ENCODE measurements around the gene NRIP3. TPM values are rescaled to one million over a fixed set of nuclear protein-coding genes. Genes with fewer than 3 reads are reported as not detected.

The NRIP3 gene
- total and polyA plus RNA-seq, 3 donors from 2014 or later: 29.4 to 108 (median 55.1) TPM

GRCh38 chr11:9001736-9002135 lies 2.1 kb downstream of the NRIP3 start:
- H3K4me3 ChIP-seq: no peak overlapping the region
- no peak for TF ChIP-seq CTCF (IDR thresholded peaks at IDR 0.05)
- no peak for TF ChIP-seq POLR2A (IDR thresholded peaks at IDR 0.05)
- intact Hi-C loops (cut with DNase I; ENCODE audit: low total_unique reads): no loop called here
- H3K4me1 ChIP-seq: peaks cover 7% of the 10 kb centered on the region
- no peak overlapping the region for H3K27ac ChIP-seq
- no peak for DNase-seq
- no peaks in the 10 kb centered on the region for H3K9me3 ChIP-seq
- no peaks in the 10 kb centered on the region for H3K27me3 ChIP-seq
- H3K36me3 ChIP-seq (ENCODE audit: low read depth, missing control alignments): no peaks in the 10 kb centered on the region
- WGBS, 2 donors: 80 to 81% methylated on average over 6 of the region's 6 CpGs

DNA sequence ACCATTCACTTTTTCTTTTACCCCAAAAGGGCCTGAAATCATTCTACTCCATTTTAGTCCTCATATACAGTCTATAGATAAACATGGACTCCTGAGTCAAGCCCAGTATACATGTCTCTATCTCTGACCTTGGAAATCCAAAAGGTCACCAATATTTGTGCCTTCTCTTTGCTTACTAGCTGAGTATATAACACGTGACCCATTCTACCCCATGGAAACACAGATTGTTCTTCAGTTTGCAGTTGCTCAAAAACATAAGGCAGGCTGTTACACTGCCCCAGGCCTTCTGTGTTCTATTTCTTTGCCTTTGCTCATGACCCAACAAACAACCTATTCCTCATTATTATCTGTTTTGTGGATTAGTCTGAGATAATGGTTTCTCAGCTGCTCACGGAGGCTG lies 5.8 kb downstream of the NRIP3 start:
- intact Hi-C loops (cut with DNase I; ENCODE audit: low total_unique reads): no loop called here
- no peak for TF ChIP-seq POLR2A (IDR thresholded peaks at IDR 0.05)
- no peak for TF ChIP-seq CTCF (IDR thresholded peaks at IDR 0.05)
- no peaks in the 10 kb centered on the region for H3K36me3 ChIP-seq (ENCODE audit: low read depth, missing control alignments)
- no peak overlapping the region for H3K4me3 ChIP-seq
- H3K27ac ChIP-seq: no peak overlapping the region
- no peaks in the 10 kb centered on the region for H3K27me3 ChIP-seq
- DNase-seq: no peak
- 85 to 87% methylated on average over 2 of the region's 2 CpGs for WGBS, 2 donors
- peaks cover 4% of the 10 kb centered on the region for H3K4me1 ChIP-seq
- H3K9me3 ChIP-seq: no peaks in the 10 kb centered on the region

GRCh38 chr11:8997451-8997850 lies 6.3 kb downstream of the NRIP3 start:
- intact Hi-C loops (cut with DNase I; ENCODE audit: low total_unique reads): no loop called here

GRCh38 chr11:8989453-8989852 lies 14.3 kb downstream of the NRIP3 start:
- Histone ChIP-seq H3K36me3 (ENCODE audit: low read depth, missing control alignments) (no peaks in the 10 kb centered on the region), H3K27ac (no peak overlapping the region), H3K4me1 (no peaks in the 10 kb centered on the region), H3K27me3 (no peaks in the 10 kb centered on the region), H3K9me3 (no peaks in the 10 kb centered on the region), H3K4me3 (no peak overlapping the region)
- WGBS, 2 donors: 79 to 86% methylated on average over 1 of the region's 1 CpG
- no peak for TF ChIP-seq POLR2A (IDR thresholded peaks at IDR 0.05)
- no peak for TF ChIP-seq CTCF (IDR thresholded peaks at IDR 0.05)
- no peak for DNase-seq
- intact Hi-C loops (cut with DNase I; ENCODE audit: low total_unique reads): no loop called here

More at GRCh38 chr11:8997451-8997850, 6.3 kb downstream of the NRIP3 start:
- Histone ChIP-seq H3K36me3 (ENCODE audit: low read depth, missing control alignments) (no peaks in the 10 kb centered on the region), H3K4me1 (no peaks in the 10 kb centered on the region), H3K4me3 (no peak overlapping the region), H3K27ac (no peak overlapping the region), H3K9me3 (no peaks in the 10 kb centered on the region), H3K27me3 (no peaks in the 10 kb centered on the region)
- TF ChIP-seq POLR2A (IDR thresholded peaks at IDR 0.05) (no peak), CTCF (IDR thresholded peaks at IDR 0.05) (no peak)
- WGBS, 2 donors: 90 to 91% methylated on average over 3 of the region's 3 CpGs
- no peak for DNase-seq
